Fibroblast of skin of back (primary cell): ENCODE data around the gene RAD23A.
A peak's percentile ranks its signal among the peaks of the same experiment; 100 is the strongest.
"Not testable (repeated sequence)": the region's sequence is repeated elsewhere in the genome, so short reads cannot be mapped to it uniquely, and the experiment has no call there.

Experiments used
- DNase-seq: peaks from one replicate; pipeline ENCODE4 v3.0.0-alpha.2; 2013

The RAD23A gene

GRCh38 chr19:12955575-12955974, 9.9 kb downstream of the RAD23A start:
- DNase-seq = not testable (repeated sequence)

DNA sequence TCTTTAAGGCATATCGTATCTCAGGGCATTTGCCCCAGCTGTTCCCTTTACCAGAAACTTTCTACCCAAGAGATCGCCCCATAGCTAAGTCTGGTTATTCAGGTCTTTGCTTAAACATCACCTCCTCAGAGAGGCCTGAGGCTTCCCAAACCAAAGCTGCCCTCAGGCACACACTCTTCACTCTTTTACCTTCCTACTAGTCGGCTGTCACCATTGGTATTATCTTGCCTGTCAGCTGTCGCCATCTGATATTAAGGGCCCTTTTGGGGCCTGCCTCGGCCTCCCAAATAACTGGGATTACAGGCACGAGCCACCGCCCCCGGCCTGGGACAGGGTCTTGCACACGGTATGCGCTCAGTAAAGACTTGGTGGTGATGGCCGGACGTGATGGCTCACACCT, 10.3 kb downstream of the RAD23A start:
- no peak for DNase-seq

DNA sequence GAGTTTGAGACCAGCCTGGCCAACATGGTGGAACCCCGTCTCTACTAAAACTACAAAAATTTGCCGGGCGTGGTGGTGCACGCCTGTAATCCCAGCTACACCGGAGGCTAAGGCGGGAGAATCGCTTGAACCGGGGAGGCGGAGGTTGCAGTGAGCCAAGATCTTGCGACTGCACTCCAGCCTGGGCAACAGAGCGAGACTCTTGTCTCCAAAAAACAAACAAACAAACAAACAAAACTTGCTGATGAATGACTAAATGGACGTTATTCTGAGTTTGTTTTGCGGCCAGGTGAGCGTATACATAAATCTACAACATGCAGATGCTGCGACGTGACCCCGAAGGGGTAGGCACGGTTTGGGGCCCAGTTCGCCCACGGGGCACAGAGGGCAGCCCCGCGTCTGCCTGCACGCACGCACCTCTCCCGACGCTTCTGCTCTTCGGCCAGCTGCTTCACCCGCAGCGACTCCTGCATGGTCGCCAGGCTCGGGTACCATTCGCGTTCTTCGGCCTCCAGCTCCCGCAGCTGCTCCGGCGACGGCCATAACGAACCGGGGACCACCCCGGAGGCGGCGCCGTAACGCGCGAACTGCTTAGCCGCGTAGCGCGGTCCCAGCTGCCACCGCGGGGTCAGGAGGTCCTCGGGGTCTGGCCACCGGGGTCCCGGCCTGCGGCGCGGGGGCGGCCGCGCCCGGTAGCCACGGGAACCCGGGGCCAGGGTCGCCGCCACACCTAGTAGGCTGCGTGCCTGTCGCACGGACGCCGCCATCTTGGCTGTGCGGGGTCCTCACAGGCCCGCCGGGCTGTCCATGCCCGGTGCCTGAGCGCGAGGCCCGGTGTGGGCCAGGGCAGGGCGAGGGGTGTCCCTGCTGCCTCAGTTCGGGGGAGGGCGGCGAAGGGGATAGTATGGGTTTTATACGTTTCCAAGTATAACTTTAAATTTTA, 11.1 kb downstream of the RAD23A start, which contains the start of gene GADD45GIP1:
GADD45GIP1 (minus strand) TSS at position 778 of the 943 bp plus-strand sequence; CDS start at position 767, 11 bp downstream.
- DNase-seq = peak; percentile 82

DNA sequence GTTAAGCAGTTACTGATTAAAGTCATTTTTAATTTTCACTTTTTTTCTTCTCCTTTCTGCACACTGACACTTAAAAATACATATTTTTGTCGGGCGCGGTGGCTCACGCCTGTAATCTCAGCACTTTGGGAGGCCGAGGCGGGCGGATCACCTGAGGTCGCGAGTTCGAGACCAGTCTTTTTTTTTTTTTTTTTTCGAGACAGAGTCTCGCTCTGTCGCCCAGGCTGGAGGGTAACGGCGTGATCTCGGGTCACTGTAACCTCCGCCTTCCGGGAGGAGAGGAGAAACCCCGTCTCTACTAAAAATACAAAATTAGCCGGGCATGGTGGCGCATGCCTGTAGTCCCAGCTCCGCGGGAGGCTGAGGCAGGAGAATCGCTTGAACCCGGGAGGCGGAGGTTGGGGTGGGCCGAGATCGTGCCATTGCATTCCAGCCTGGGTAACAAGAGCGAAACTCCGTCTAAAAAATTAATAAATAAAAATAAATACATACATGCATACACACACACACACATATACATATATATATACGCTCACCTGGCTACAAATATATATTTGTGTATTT, 11.8 kb downstream of the RAD23A start:
- not testable (repeated sequence) for DNase-seq

GRCh38 chr19:12959481-12959880, 13.8 kb downstream of the RAD23A start:
- no peak for DNase-seq

GRCh38 chr19:12965017-12965811, 19.6 kb downstream of the RAD23A start:
- DNase-seq = peak; percentile 75

GRCh38 chr19:12965812-12966135, 20.1 kb downstream of the RAD23A start:
- DNase-seq = no peak

DNA sequence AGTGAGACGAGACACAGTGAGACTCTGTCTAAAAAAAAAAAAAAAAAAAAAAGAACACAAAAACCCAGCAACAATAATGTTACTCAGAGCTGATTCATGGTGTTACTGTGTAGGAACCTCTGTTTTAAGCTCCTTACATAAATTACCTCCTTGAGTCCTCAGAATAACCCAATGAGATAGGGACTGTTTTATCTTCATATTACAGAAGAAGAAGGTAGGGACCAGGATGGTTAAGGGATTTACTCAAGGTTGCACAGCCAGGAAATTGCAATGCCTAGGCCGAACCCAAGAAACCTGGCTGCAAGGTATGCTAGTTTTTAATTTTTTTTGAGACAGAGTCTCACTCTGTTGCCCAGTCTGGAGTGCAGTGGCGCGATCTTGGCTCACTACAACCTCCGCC, 22.2 kb downstream of the RAD23A start:
- no peak for DNase-seq

GRCh38 chr19:12969292-12969988, 23.8 kb downstream of the RAD23A start, which contains the start of gene DAND5:
TSS of gene DAND5 (plus strand) at chr19:12969576. CDS start at chr19:12969661, 85 bp downstream.
- no peak for DNase-seq

- no peak for DNase-seq
These were observed 24.6 kb downstream of the RAD23A start for GRCh38 chr19:12970070-12970820.

DNA sequence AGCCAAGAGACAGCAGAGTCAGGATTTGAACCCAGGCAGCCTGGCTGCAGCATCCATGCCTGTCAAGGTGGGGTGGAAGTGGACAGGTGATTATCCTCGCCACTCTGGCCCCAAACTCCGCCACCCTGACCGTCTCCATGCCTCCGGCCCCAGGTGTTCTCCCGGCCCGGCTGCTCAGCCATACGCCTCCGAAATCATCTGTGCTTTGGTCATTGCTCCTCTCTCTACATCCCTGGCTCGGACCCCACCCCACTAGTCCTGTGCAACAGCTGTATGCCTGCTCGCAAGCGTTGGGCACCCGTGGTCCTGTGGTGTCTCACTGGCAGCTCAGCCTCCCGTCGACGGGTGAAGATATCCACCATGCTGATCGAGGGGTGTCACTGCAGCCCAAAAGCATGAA, 27.6 kb downstream of the RAD23A start:
- no peak for DNase-seq

GRCh38 chr19:12974301-12975220, 28.9 kb downstream of the RAD23A start:
- DNase-seq = no peak

GRCh38 chr19:12975221-12975741, 29.6 kb downstream of the RAD23A start:
- no peak for DNase-seq

DNA sequence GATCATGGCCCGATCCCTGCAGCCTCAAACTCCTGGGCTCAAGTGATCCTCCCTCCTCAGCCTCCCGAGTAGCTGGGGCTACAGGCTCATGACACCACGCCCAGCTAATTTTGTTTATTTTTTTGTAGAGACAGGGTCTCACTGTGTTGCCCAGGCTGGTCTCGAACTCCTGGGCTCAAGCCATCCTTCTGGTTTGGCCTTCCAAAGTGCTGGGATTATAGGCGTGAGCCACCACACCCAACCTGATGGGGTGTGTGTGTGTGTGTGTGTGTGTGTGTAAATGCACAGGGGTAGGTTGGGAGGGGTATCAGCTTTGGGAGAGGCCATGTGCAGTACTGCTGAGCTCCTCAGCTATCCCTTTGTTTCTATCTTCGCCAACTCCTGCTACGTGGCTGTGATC, 30.4 kb downstream of the RAD23A start:
- DNase-seq = not testable (repeated sequence)

DNA sequence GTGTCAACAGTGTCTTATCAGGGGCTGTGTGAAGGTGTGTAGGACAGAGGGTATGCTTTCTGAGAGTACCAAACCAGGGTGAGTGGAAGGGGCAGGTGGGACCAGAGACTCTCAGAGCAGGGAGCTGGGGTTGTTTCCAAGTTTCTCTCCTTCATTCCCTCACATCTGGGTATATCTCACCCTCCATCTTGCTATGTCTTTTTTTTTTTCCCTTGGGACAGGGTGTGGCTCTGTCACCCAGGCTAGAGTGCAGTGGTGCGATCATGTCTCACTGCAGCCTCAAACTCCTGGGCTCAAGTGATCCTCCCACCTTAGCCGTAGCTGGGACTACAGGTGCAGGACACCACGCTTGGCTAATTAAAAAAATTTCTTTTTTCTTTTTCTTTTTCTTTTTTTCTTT, 34.3 kb downstream of the RAD23A start:
- DNase-seq = no peak

GRCh38 chr19:12982648-12983047, 37.0 kb downstream of the RAD23A start:
- no peak for DNase-seq

DNA sequence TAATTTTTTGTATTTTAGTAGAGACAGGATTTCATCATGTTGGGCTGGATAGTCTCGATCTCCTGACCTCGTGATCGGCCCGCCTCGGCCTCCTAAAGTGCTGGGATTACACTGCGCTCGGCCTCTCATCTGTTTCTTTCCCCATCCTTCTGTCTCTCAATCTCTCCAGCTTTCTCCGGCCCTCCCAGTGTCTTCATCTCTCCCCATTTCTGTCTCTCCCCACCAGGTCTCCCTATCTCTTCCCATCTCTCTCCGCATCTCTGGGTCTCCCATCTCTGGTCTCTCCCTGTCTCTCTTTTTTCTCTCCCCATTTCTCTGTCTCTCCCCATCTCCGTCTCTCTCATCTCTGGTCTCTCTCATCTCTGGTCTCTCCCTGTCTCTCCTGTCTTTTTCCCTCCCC, 37.4 kb downstream of the RAD23A start:
- no peak for DNase-seq

- DNase-seq = peak; percentile 74
These were observed 38.0 kb downstream of the RAD23A start for GRCh38 chr19:12983542-12984142.

- DNase-seq = no peak
These were observed 38.5 kb downstream of the RAD23A start for GRCh38 chr19:12984143-12984627.

- DNase-seq = no peak
These were observed 39.0 kb downstream of the RAD23A start for GRCh38 chr19:12984683-12985048.
